Activated naive CD4-positive, alpha-beta T cell treated with anti-CD3 and anti-CD28 coated beads for 36 hours (primary cell): Measurements from ENCODE around the gene GRAP2. TPM values are rescaled to one million over a fixed set of nuclear protein-coding genes. Genes with fewer than 3 reads are reported as not detected.
"Not testable (repeated sequence)": the region's sequence is repeated elsewhere in the genome, so short reads cannot be mapped to it uniquely, and the experiment has no call there.

Experiments
- CTCF ChIA-PET: fragments of 350-600 bp; sonication (Branson Sonifier 250); formaldehyde crosslinking; loops from one replicate; lab custom pipeline; 2021; ENCODE audit warnings: antibody characterized with exemption; lab: Charles Lee
- DNase-seq: peaks from one replicate; pipeline ENCODE4 v3.0.0-alpha.2; 2020
- H3K27ac Mint-ChIP-seq: one replicate; pipeline ENCODE4 v1.8.0; 2021; ENCODE audit warnings: mild to moderate bottlenecking, mixed read lengths
- H3K27me3 Mint-ChIP-seq: one replicate; pipeline ENCODE4 v1.8.0; 2021; ENCODE audit warnings: low read depth, mixed read lengths
- H3K36me3 Mint-ChIP-seq: one replicate; pipeline ENCODE4 v1.8.0; 2021; ENCODE audit warnings: low read depth, mixed read lengths
- H3K4me1 Mint-ChIP-seq: one replicate; pipeline ENCODE4 v1.8.0; 2021; ENCODE audit warnings: low read depth, mixed read lengths
- H3K4me3 Mint-ChIP-seq: one replicate; pipeline ENCODE4 v1.8.0; 2021; ENCODE audit warnings: mild to moderate bottlenecking, moderate library complexity, mixed read lengths
- H3K9me3 Mint-ChIP-seq: one replicate; pipeline ENCODE4 v1.8.0; 2021; ENCODE audit warnings: mixed read lengths
- intact Hi-C: fragments of 100-400 bp; cut with micrococcal nuclease; formaldehyde crosslinking; loops from one replicate; pipeline ENCODE4 v1.15.1; 2023
- total RNA-seq, 2 experiments: library from RNA; stranded (reverse); gene quantifications; one replicate each; pipeline ENCODE4 v1.2.3, GENCODE V29; 2021

GRAP2 gene
- total RNA-seq, result 10 to 100 TPM; 25.5 to 29.4 TPM

GRCh38 chr22:39900306-39901227, at the start of gene GRAP2:
TSS of gene GRAP2 (plus strand) at chr22:39901084. CDS start at chr22:39947107, 46,023 bp downstream.
- CTCF ChIA-PET, result interaction anchor here (1.3 kb wide), 1 partner anchor 18 kb away, joined by 3 read pairs; no protein-coding TSS in a partner anchor
- H3K36me3 Mint-ChIP-seq, result peaks cover 5% of the 10 kb centered on the region
- intact Hi-C loops, result loop anchor here (2.0 to 5.0 kb wide), 4 partner anchors 37 to 277 kb away; partner anchors contain the start of gene TNRC6B
- H3K4me1 Mint-ChIP-seq, result peaks cover 18% of the 10 kb centered on the region
- peak within 1 kb of the TSS; percentile 90 for H3K4me3 Mint-ChIP-seq
- peak; percentile 82 for DNase-seq
- H3K27me3 Mint-ChIP-seq, result no peaks in the 10 kb centered on the region
- H3K27ac Mint-ChIP-seq, result peak within 1 kb of the TSS; percentile 100
- no peaks in the 10 kb centered on the region for H3K9me3 Mint-ChIP-seq

GRCh38 chr22:39851606-39852315, 49.1 kb upstream of the GRAP2 start:
- CTCF ChIA-PET, result interaction anchor here (1.6 kb wide), 1 partner anchor 173 kb away, joined by 7 read pairs; no protein-coding TSS in a partner anchor
- H3K36me3 Mint-ChIP-seq, result no peaks in the 10 kb centered on the region
- H3K9me3 Mint-ChIP-seq, result no peaks in the 10 kb centered on the region
- no peak for DNase-seq
- intact Hi-C loops, result no loop called here
- H3K27ac Mint-ChIP-seq, result no peak overlapping the region
- H3K27me3 Mint-ChIP-seq, result no peaks in the 10 kb centered on the region
- H3K4me3 Mint-ChIP-seq, result no peak overlapping the region
- H3K4me1 Mint-ChIP-seq, result no peaks in the 10 kb centered on the region

- DNase-seq, result no peak
Measured at GRCh38 chr22:39852799-39853198, 48.1 kb upstream of the GRAP2 start.

GRCh38 chr22:39856588-39856987, 44.3 kb upstream of the GRAP2 start:
- Mint-ChIP-seq H3K36me3 (no peaks in the 10 kb centered on the region), H3K9me3 (no peaks in the 10 kb centered on the region), H3K4me3 (no peak overlapping the region), H3K27ac (no peak overlapping the region), H3K27me3 (no peaks in the 10 kb centered on the region), H3K4me1 (peaks cover 23% of the 10 kb centered on the region)
- CTCF ChIA-PET, result interaction anchor here (0.7 kb wide), 1 partner anchor 379 kb away, joined by 3 read pairs; no protein-coding TSS in a partner anchor
- no peak for DNase-seq
- intact Hi-C loops, result no loop called here

More at GRCh38 chr22:39852799-39853198, 48.1 kb upstream of the GRAP2 start:
- Mint-ChIP-seq H3K4me3 (no peak overlapping the region), H3K4me1 (no peaks in the 10 kb centered on the region), H3K36me3 (no peaks in the 10 kb centered on the region), H3K9me3 (no peaks in the 10 kb centered on the region), H3K27me3 (no peaks in the 10 kb centered on the region), H3K27ac (no peak overlapping the region)
- intact Hi-C loops, result no loop called here
- CTCF ChIA-PET, result no interaction called here

- peak overlapping the region; percentile 16 for H3K27ac Mint-ChIP-seq
- H3K36me3 Mint-ChIP-seq, result no peaks in the 10 kb centered on the region
- no peaks in the 10 kb centered on the region for H3K9me3 Mint-ChIP-seq
- peak overlapping the region; percentile 46 for H3K4me3 Mint-ChIP-seq
- DNase-seq, result no peak
- H3K4me1 Mint-ChIP-seq, result peaks cover 23% of the 10 kb centered on the region
- H3K27me3 Mint-ChIP-seq, result no peaks in the 10 kb centered on the region
- CTCF ChIA-PET, result interaction anchor here (0.6 kb wide), 1 partner anchor 13 kb away, joined by 3 read pairs; no protein-coding TSS in a partner anchor
- intact Hi-C loops, result loop anchor here (2.0 kb wide), 2 partner anchors 19 to 41 kb away; partner anchors contain the start of gene GRAP2
Measured at GRCh38 chr22:39859903-39860588, 40.8 kb upstream of the GRAP2 start.

GRCh38 chr22:39868741-39869140, 32.1 kb upstream of the GRAP2 start:
- intact Hi-C loops, result no loop called here
- Mint-ChIP-seq H3K27ac (no peak overlapping the region), H3K36me3 (peaks cover 2% of the 10 kb centered on the region), H3K4me3 (no peak overlapping the region), H3K9me3 (no peaks in the 10 kb centered on the region), H3K4me1 (peaks cover 11% of the 10 kb centered on the region), H3K27me3 (no peaks in the 10 kb centered on the region)
- CTCF ChIA-PET, result interaction anchor here (0.7 kb wide), 1 partner anchor 239 kb away, joined by 3 read pairs; no protein-coding TSS in a partner anchor
- no peak for DNase-seq

- H3K27ac Mint-ChIP-seq, CTCF ChIA-PET, H3K36me3 Mint-ChIP-seq, H3K4me3 Mint-ChIP-seq, DNase-seq, H3K27me3 Mint-ChIP-seq, intact Hi-C loops, H3K9me3 Mint-ChIP-seq: not testable (repeated sequence)
- peaks cover 17% of the 10 kb centered on the region for H3K4me1 Mint-ChIP-seq
Measured at GRCh38 chr22:39869797-39870196, 31.1 kb upstream of the GRAP2 start.

GRCh38 chr22:39871008-39871798, 29.7 kb upstream of the GRAP2 start:
- no peaks in the 10 kb centered on the region for H3K27me3 Mint-ChIP-seq
- peaks cover 14% of the 10 kb centered on the region for H3K4me1 Mint-ChIP-seq
- intact Hi-C loops, result no loop called here
- peaks cover 2% of the 10 kb centered on the region for H3K36me3 Mint-ChIP-seq
- DNase-seq, result no peak
- no peaks in the 10 kb centered on the region for H3K9me3 Mint-ChIP-seq
- H3K4me3 Mint-ChIP-seq, result no peak overlapping the region
- CTCF ChIA-PET, result no interaction called here
- no peak overlapping the region for H3K27ac Mint-ChIP-seq

GRCh38 chr22:39872548-39872947, 28.3 kb upstream of the GRAP2 start:
- Mint-ChIP-seq H3K27ac (no peak overlapping the region), H3K27me3 (no peaks in the 10 kb centered on the region)

GRCh38 chr22:39873965-39874364, 26.9 kb upstream of the GRAP2 start:
- CTCF ChIA-PET, result interaction anchor here (0.6 to 1.0 kb wide), 3 partner anchors 23 to 68 kb away, joined by 3 to 6 read pairs (median 5); no protein-coding TSS in a partner anchor
- no peak overlapping the region for H3K4me3 Mint-ChIP-seq
- H3K27me3 Mint-ChIP-seq, result no peaks in the 10 kb centered on the region
- no peaks in the 10 kb centered on the region for H3K36me3 Mint-ChIP-seq
- peak; percentile 42 for DNase-seq
- peaks cover 25% of the 10 kb centered on the region for H3K4me1 Mint-ChIP-seq
- no peaks in the 10 kb centered on the region for H3K9me3 Mint-ChIP-seq
- intact Hi-C loops, result no loop called here
- H3K27ac Mint-ChIP-seq, result no peak overlapping the region

More at GRCh38 chr22:39872548-39872947, 28.3 kb upstream of the GRAP2 start:
- intact Hi-C loops, result no loop called here
- no peak overlapping the region for H3K4me3 Mint-ChIP-seq
- H3K4me1 Mint-ChIP-seq, result peaks cover 18% of the 10 kb centered on the region
- CTCF ChIA-PET, result interaction anchor here (0.7 kb wide), 1 partner anchor 12 kb away, joined by 3 read pairs; no protein-coding TSS in a partner anchor
- DNase-seq, result no peak
- H3K36me3 Mint-ChIP-seq, result peaks cover 2% of the 10 kb centered on the region
- no peaks in the 10 kb centered on the region for H3K9me3 Mint-ChIP-seq
